Endothelial cell of umbilical vein (primary cell): ENCODE results near the gene DLGAP4.

ENCODE experiments used
- MYC ChIP-seq: IDR thresholded peaks from one replicate; pipeline ENCODE4 v1.6.1; 2011; ENCODE audit warnings: mild to moderate bottlenecking, low read depth, low read length
- POLR2A ChIP-seq: IDR thresholded peaks from 2 replicates; pipeline ENCODE4 v1.6.1; 2012; ENCODE audit warnings: low read depth, mild to moderate bottlenecking, control low read depth, low read length
- TF ChIP-seq, protein P1 (sequence below), 2 donors: IDR thresholded peaks; 1 replicate in 1 of 2; 2 replicates in 1 of 2; pipeline ENCODE4 v1.5.1; 2011; ENCODE audit warnings: low read length in 2 of 2, mild to moderate bottlenecking in 2 of 2, moderate library complexity in 2 of 2, control low read depth in 1 of 2, inconsistent platforms in 1 of 2, low read depth in 1 of 2; ENCODE audit not compliant: insufficient read depth in 1 of 2; ENCODE audit errors: extremely low read depth in 1 of 2

DNA sequence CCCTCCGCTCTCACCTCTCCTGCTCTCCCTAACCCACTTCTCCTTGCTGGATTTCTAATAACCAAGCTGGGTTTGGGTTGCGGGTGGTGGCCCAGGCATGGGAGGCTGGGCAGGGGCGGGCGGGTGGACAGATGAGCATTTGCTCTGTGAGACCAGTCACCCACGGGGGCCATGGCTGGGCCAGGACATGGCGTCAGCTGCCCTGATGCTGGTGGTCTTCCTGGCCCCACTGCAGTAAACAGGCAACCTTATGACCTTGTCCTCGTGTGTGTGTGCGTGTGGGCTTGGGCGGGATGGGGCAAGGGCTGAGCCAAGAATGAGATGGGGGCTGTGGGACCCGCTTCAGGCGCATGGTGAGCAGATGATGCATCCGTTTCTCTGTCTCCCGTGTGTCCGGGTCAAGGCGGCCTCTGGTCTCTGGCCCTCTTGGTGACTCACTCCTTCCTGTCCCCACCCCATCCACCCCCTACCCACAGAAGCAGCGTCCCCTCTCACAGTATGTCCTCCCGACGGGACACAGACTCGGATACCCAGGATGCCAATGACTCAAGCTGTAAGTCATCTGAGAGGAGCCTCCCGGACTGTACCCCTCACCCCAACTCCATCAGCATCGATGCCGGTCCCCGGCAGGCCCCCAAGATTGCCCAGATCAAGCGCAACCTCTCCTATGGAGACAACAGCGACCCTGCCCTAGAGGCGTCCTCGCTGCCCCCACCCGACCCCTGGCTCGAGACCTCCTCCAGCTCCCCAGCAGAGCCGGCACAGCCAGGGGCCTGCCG, 193.8 kb downstream of the DLGAP4 start:
- TF ChIP-seq, protein P1, sequence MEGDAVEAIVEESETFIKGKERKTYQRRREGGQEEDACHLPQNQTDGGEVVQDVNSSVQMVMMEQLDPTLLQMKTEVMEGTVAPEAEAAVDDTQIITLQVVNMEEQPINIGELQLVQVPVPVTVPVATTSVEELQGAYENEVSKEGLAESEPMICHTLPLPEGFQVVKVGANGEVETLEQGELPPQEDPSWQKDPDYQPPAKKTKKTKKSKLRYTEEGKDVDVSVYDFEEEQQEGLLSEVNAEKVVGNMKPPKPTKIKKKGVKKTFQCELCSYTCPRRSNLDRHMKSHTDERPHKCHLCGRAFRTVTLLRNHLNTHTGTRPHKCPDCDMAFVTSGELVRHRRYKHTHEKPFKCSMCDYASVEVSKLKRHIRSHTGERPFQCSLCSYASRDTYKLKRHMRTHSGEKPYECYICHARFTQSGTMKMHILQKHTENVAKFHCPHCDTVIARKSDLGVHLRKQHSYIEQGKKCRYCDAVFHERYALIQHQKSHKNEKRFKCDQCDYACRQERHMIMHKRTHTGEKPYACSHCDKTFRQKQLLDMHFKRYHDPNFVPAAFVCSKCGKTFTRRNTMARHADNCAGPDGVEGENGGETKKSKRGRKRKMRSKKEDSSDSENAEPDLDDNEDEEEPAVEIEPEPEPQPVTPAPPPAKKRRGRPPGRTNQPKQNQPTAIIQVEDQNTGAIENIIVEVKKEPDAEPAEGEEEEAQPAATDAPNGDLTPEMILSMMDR (IDR thresholded peaks at IDR 0.05; ENCODE audit: extremely low read depth in 1 of 2, insufficient read depth in 1 of 2, low read depth in 1 of 2, low read length in 2 of 2), result no peak
- no peak for TF ChIP-seq POLR2A
- TF ChIP-seq MYC, result no peak
